HG03439 (cell line): Measurements from ENCODE around the gene FNIP2.
"Not testable (repeated sequence)": the region's sequence is repeated elsewhere in the genome, so short reads cannot be mapped to it uniquely, and the experiment has no call there.

Source experiments
- ATAC-seq: cut with Tn5 transposase; IDR thresholded peaks from one replicate; pipeline ENCODE4 v1.9.1; 2021; ENCODE audit warnings: mild to moderate bottlenecking, moderate library complexity; ENCODE audit not compliant: unreplicated experiment

Gene FNIP2

DNA sequence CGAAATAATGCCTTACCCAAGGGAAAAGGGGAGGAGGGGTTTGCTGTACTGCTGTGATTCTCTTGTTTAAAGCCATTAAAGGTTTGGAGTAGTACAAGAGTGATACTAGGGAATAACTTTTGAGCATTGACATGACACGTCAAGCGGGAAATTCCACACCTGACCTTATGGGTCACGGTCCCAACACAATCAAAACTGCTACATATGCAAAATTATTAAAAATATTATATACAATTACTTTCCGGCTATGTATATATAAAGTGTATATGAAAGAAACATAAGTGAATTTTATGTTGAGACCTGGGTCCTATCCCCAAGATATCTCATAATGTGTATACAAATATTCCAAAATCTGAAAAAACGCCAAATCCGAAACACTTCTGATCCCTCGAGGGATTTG is 21.0 kb downstream of the FNIP2 start:
- ATAC-seq = no peak

DNA sequence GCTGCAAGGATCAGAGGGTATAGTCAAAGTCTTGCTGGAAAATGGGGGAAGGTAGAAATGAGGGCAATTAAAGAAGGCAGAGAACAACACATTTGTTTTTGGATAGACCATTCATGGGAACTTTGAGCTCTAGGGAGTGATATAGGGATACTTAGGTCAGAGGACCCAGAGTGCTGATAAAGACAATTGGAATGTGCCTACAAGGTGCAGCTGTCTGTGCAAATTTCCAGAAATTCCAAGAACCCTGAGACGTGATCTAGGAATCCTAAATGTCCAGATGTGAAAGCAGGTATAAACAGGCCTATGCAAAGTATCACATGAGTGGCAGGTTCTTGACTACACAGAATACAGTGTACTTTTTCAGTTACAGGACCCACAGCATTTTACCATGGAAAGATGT is 24.2 kb downstream of the FNIP2 start:
- no peak for ATAC-seq

DNA sequence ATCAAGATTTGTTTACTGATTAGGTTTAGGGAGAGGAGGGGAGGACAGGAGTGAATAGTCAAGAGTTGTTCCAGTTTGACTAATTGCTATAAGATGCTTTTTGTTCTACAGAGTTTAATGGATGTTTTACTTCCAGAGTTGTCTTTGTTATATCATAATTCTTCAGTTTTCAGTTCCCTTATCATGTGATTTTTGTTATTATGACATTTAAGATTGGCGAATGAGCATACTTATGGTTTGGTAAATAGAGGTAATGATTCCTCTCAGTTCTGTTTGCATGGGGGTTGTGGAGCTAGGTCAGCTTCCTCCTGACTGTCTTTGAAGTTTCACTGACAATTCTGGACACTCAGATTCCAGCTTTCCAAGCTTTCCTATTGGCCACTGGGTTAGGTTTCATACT is 24.6 kb downstream of the FNIP2 start:
- not testable (repeated sequence) for ATAC-seq

DNA sequence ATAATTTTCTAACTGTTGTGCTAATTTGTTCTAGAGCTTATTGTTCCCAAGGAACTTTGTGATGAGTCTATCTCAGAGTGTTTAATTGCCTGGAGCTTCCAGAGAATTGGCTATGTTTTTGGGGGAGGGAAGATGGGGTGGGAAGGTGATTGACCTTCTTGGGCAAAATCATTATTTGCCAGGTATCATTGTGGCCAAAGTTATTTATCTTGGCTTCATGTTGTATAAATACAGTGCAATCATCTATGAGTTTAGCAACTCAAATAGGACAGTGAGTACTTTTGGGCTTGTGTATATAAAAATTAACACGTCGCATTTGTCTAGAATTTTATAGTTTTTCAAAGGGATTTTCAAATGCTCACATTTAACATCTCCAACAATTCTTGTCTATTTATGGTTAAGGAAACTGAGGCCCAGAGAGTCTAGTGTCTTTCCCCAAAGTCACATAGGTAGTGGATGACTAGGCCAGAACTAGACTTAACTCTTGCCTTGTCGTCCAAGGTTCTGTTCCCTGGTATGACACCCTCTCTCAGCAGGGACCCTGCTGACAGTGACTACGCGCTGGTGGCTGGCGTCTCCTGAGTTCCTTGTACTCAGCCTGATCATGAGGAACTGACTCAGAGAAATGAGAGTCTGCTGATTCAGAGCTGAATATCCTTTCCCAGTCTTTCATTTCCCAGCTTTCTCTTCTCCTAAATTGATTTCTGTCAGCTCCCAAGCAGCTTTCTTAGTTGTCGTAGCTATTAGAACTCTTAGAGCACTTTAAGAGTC is 27.7 kb downstream of the FNIP2 start:
- ATAC-seq = no peak

DNA sequence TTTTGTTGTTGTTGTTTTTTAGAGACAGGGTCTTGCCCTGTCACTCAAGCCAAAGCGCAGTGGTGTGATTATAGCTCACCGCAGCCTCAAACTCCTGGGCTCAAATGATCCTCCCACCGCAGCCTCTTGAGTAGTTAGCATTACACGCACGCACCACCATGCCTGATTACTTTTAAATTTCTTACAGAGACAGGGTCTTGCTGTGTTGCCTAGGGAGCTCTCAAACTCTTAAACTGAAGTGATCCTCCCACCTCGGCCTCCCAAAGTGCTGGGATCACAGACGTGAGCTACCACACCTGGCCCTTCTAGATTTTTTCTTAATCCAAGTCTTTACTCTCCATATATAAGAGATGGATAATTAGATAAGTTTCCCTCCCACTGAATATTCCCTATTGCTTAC is 29.2 kb downstream of the FNIP2 start:
- ATAC-seq = no peak

DNA sequence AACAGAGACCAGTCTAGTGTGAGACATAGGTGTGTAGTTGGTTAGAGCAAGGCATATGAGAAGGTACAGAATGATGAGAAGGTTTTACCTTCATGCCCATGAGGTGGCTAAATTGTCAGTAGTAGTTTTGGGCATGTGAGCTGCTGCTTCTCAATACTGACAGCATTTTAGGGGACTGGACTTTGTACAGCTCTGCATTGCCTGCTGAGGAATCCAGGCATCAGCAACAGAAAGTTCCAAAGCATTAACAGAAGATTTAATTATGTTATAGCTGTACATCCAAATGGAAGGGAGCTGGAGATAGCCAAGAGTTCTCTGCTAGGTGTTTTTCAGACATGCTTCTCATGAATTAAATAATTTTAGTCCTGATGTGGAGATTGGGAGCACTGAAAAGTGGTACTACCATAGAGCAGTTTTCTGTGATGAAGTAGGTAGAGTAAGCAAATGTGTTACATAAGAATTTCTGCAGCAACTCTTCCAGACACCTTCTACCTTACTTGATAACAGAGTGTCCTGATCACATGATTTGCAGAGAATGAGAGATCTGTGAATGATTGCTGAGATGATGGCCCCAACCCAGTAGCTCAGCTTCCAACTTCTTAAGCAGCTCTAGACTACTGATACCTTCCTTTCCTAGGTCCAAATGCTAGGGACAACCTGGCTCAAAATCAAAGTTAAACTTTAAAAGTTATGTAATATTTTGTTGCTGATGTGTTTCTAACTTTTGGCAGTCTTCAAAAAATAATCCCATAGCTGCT is 30.4 kb downstream of the FNIP2 start:
- no peak for ATAC-seq

DNA sequence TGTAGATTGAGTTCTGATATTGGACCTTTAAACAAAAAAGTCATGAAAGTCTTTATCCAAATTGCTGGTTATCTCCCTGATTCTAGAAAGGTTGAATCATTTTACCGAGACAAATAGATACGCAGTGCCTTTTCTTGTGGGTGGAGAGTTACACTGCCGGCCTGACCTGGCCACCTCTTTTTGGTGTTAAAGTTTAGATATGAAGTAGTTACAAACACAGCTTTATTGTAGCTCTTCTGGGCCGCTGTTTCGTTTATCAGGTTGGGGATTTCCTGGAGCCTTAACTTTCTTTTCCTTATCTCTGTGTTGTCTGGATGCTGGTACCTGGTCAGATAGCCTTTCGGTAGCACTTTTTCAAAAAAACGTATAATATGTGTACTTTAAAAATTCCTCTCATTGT is 31.0 kb downstream of the FNIP2 start:
- no peak for ATAC-seq

DNA sequence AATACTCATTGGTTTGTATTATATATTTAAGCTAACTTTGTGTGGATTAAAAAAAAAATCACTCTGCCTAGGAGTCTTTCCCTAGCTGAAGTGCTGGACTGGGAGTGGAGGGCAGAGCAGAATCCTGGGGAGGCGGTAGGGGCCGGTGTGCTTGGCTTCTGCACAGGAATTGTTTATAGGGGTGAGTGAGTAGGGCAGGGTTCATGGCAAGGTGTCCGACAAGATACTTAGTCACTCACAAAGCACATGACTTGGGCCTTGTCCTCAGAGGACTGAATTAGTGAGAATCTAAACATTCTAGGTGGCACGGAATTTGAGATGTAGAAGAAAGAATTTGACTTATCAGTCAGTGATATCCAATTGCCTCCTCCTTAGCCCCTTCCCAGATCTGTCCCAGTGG is 32.2 kb downstream of the FNIP2 start:
- no peak for ATAC-seq

DNA sequence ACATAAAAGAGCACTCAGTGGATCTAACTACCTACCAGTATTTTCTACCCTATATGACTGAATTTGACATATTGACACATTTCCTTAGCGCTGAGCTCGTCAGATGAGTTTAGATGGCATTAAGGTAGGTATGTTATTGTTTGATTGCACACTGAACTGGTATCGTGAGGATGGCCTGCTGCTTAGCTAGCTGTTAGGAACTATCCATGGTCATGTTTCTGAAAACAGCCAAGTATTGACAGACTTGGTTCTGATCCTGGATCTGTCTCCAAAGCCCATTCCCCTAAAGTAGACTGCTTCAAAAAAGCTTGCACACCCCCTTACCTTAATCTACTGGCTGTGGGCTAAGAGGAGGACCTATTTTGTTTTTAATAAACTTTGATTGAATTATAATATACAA is 32.9 kb downstream of the FNIP2 start:
- ATAC-seq = no peak

DNA sequence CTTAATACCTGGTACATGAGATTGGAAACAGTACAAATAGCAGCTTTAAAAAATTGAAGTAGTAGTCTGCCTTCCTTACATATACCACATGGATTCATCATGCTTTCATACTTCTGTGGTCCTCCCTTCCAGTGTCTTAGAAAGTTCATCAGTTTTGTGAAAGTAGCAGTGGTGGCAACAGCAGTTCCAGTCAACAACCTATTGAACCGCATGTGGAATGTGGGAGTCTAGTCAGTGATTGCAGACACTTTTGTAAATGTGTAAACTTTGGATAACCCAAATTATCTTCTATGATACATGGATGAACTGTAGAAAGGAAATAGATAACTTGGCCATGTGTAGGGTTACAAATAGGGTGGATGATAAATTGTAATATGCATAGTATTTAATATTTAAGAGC is 34.1 kb downstream of the FNIP2 start:
- ATAC-seq = no peak

DNA sequence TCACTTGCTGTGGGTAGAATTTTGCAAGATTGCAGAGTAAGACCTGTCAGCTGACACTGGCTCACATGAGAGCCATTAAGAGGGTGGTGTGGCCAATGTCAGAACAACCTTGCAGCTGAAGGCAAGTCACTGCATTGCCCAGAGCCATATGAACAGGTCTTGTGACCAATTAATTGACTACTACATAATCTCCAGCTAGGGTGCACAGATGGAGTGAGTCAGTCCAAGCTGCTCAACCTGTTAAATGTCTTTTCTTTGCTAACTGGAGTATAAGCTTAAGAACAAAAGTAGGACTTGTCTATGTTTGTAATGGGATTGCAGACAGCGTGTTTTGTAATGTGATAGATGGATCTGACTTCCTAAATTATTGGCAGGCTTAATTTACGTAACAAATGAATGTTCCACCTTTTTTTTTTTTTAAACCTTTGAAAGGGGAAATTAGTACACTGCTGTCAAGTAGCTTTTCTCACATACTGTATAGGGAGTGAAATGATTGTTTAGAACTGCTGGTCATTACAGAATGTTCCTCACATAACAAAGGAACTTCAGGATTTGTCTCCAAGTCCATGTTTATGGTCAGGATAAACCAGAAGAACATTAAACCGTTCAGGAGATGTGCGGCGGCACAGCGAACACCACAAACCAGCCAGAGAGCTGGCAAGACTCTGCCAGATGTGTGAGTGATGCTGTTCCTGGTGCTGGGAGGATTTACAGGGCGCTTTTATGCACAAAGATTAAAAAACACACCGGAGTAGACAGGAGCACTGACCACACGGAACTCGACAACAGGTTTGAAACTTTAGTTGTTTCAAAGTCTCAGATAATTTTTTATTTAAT is 37.0 kb downstream of the FNIP2 start:
- no peak for ATAC-seq

DNA sequence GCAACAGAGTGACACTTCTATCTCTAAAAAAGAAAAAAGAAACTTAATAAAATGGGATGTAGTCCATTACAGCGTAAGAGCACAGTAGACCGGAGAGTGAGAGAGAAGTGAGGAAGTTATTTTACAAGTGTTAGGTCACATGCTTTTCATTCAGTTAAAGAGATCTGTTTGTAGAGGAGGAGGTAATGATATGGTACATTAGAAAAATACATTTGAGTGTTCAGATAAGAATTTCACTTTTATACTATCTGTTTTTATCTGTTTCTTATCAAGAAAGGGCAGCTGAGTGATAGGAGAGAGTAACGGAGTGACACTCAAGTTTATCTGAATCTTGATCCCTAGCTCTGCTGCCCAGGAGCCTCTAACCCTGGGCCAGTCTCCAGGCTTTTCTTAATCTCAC is 38.9 kb downstream of the FNIP2 start:
- no peak for ATAC-seq

DNA sequence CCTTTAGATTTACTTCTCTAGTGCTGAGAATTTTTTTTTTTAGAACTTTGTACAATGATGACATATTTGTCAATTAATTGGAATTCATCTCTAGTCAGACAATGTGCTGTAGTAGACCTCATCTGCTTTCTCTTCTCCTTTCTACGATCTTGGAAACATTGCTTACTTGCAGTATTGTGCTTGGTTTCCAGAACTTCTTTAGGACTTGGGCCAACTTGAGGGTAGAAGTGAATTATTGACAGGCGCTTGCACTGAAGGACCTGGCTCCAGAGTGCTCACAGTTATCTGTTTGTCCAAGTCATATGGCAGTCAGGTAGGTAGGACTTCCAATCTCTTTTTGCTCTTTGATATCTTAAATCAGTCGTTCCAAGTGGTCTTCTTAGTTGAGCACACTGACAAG is 39.6 kb downstream of the FNIP2 start:
- no peak for ATAC-seq

DNA sequence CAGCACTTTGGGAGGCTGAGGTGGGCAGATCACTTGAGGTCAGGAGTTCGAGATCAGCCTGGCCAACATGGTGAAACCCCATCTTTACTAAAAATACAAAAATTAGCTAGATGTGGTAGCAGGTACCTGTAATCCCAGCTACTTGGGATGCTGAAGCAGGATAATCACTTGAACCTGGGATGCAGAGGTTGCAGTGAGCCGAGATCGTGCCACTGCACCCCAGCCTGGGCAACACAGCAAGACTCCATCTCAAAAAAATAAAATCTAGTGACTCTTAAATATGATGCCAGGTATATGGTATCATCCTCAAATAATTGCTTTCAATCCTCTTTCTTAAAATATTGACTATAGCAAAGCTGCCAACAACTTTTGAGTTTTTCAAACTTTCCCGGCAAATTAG is 40.4 kb downstream of the FNIP2 start:
- peak; percentile 1 for ATAC-seq

DNA sequence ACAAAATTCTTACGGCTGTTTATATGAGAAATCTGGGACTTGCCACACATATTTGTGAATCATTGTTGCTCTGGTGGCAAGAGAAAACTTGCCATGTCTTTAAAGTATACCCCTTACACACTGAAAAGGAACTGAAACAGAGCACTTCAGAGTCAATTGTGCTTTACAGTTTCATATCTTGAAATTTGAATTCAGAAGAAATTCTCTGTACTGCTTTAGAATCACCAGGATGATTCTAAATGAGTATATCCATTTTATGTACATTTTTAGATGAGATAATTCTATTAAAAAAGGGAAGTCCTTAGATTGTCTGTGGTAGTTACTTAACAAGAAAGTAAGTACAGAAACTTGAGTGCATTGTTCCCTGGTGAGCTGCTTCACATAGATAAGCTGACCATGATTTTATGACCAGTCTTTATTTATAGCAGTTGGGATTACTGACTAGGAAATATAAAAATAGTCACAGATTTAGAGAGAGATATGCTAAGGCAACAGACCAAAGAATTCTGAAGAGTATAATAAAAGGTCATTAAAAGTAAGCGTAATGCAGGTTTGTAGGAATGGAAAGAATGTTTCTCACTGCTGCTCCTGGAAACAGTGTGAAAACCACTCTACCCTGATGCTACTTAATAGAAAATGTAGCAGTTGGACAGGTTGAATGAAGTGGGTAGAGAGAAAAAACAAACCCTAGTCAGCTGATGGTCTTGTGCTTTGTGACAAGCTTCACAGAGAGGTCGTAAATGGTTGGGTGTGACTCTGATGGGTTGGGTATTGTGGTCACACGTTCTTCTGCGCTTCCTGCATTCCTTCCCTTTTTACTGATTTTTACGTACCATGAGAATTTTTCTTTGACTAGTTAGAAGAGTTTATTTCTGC is 41.0 kb downstream of the FNIP2 start:
- ATAC-seq = peak; percentile 79

DNA sequence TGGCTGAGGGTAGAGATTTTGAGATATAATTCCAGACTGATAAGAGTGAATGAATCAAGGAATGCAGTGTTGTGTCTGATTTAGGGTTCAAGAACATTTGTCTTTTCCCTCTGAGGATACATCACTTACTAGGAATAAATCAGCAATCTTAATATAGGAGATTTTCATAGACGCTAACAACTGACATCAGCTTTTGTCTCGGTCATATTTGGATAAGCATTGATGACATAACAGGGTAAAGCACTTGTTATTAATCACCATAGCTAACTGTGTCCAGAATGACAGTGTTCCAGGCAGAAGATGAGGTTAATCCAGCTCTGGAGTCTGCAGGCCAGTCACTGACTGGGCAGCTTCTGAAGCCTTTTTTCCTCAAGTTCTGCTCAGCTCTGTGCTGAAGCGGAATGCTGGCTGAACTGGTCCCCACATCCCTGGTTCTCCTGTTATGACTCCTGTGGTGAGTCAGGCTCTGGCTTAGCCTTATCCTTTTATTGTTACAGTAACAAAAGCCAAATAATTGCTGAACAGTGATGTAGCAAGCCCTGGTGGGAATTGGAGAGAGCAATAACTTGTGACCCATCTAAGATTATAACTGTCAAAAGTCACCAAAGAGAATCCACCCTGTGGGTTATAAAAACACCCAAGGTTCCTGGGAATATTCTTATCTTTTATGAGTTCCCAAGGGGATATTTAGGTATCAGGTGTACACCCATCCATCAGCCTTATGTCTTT is 41.8 kb downstream of the FNIP2 start:
- no peak for ATAC-seq

DNA sequence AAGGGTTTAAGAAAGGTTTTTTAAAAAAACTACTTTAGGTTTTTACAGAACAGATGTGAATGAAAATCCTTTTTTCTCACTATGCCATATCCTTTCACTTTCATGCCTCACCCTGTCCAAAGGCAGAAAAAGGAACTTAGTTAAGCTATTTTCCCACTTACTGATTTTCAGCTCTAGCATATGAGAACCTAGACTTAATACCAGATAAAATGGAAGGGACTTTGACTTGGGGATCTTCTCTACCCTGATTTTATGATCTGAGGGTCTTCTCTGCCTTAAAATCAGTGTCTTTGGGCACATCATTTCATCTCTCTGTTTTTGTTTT is 42.4 kb downstream of the FNIP2 start:
- ATAC-seq = no peak

DNA sequence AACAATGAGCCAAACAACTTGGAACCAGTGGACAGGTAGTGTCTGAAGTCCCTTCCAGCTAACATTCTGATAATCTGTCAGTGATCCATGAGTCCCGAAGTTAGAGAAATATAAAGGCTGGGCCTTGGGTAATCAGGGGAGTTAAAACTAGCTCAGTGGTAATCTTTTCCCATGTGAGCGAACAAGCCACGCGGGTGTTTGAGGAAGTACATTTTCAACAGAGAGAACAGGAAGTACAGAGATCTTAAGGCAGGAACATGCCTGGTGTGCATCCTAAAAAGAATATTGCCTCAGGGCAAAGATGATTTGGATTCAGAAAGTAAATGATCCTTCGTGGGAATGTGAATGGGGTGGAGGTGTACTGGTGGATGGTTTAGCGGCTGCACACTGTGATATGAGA is 42.9 kb downstream of the FNIP2 start:
- ATAC-seq = no peak

DNA sequence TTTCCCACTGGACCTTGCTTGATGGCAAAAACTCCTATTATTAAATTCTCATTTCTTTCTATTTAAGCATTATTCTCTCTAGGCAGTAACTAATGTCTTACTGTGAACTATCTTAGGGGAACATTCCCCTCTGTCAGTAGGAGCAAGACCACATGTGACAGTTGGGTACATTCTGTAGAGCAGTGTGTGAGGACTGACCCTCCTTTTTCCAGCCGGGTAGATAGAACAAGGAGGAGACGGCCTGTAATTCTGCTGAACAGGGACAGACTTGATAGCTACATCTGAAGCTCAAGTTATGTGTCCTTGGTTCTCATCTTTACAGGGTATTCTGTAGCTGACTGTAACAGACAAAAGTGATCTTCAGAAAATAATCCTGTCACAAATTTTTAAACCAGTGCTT is 43.3 kb downstream of the FNIP2 start:
- no peak for ATAC-seq

DNA sequence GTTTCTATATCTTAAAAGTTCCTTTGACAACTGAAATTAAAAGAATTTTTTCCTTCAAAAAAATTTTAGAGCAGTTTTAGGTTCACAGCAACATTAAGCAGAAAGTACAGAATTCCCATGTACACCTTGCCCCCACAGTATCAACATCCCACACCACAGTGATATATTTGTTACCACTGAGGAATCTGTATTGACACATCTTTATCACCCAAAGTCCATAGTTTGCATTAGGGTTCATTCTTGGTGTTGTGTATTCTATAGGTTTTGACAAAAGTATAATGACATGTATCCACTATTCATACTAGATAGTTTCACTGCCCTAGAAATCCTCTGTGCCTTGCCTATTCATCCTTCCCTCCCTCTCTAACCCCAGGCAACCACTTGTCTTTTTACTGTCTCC is 43.7 kb downstream of the FNIP2 start:
- ATAC-seq = no peak
